ENCODE data around the gene IFI35. TPM values are rescaled to one million over a fixed set of nuclear protein-coding genes. Genes with fewer than 3 reads are reported as not detected.
"Not testable (repeated sequence)": the region's sequence is repeated elsewhere in the genome, so short reads cannot be mapped to it uniquely, and the experiment has no call there.

Gene IFI35
- total and polyA plus RNA-seq, 2 donors (not counting 1 experiment from before 2014, with no cell fraction given), result 34.5 to 52.0 TPM

- no peaks in the 10 kb centered on the region for H3K27me3 ChIP-seq (ENCODE audit: control insufficient read depth, insufficient read depth, low read length)
- H3K79me2 ChIP-seq (ENCODE audit: control insufficient read depth, insufficient read depth, low read length), result no peaks in the 10 kb centered on the region
- H2AFZ ChIP-seq (ENCODE audit: low read length), result no peak overlapping the region
- no peak for DNase-seq (ENCODE audit: low read depth in 2 of 2)
- no peaks in the 10 kb centered on the region for H4K20me1 ChIP-seq (ENCODE audit: control insufficient read depth, extremely low read depth, insufficient read depth, low read length)
- TF ChIP-seq EZH2 (IDR thresholded peaks at IDR 0.05; ENCODE audit: low read length, missing control alignments), result no peak
- no peak for TF ChIP-seq CTCF (conservative IDR thresholded peaks at IDR 0.05 in 1 of 2, IDR thresholded peaks at IDR 0.05 in 1 of 2; ENCODE audit: low read depth in 1 of 2, low read length in 2 of 2)
- no peak overlapping the region for H3K9ac ChIP-seq (ENCODE audit: insufficient read depth, low read length)
- peaks cover 7% of the 10 kb centered on the region for H3K4me1 ChIP-seq (ENCODE audit: control insufficient read depth, extremely low read depth, insufficient read depth, low read length)
- no peak overlapping the region for H3K4me3 ChIP-seq (replicated peaks in 1 of 4; ENCODE audit: control extremely low read depth in 1 of 4, insufficient read depth in 1 of 4, low read depth in 3 of 4, low read length in 4 of 4)
- H3K36me3 ChIP-seq (ENCODE audit: control insufficient read depth, insufficient read depth, low read length), result peaks cover 10% of the 10 kb centered on the region
- no peak overlapping the region for H3K4me2 ChIP-seq (ENCODE audit: extremely low read depth, insufficient read depth, low read length)
- H3K27ac ChIP-seq (ENCODE audit: insufficient read depth, low read length), result no peak overlapping the region
- no peaks in the 10 kb centered on the region for H3K9me3 ChIP-seq (ENCODE audit: control insufficient read depth, insufficient read depth, low read depth, low read length)
Observed at GRCh38 chr17:42991471-42991870, 15.1 kb upstream of the IFI35 start.

GRCh38 chr17:42992872-42993271 is 13.7 kb upstream of the IFI35 start:
- Histone ChIP-seq H3K79me2 (ENCODE audit: control insufficient read depth, insufficient read depth, low read length) (no peaks in the 10 kb centered on the region), H3K9me3 (ENCODE audit: control insufficient read depth, insufficient read depth, low read depth, low read length) (no peaks in the 10 kb centered on the region), H3K9ac (ENCODE audit: insufficient read depth, low read length) (no peak overlapping the region), H3K4me3 (replicated peaks in 1 of 4; ENCODE audit: control extremely low read depth in 1 of 4, insufficient read depth in 1 of 4, low read depth in 3 of 4, low read length in 4 of 4) (no peak overlapping the region), H3K27ac (ENCODE audit: insufficient read depth, low read length) (no peak overlapping the region), H3K36me3 (ENCODE audit: control insufficient read depth, insufficient read depth, low read length) (peaks cover 10% of the 10 kb centered on the region), H3K4me2 (ENCODE audit: extremely low read depth, insufficient read depth, low read length) (no peak overlapping the region), H2AFZ (ENCODE audit: low read length) (no peak overlapping the region), H3K4me1 (ENCODE audit: control insufficient read depth, extremely low read depth, insufficient read depth, low read length) (peaks cover 12% of the 10 kb centered on the region), H4K20me1 (ENCODE audit: control insufficient read depth, extremely low read depth, insufficient read depth, low read length) (no peaks in the 10 kb centered on the region), H3K27me3 (ENCODE audit: control insufficient read depth, insufficient read depth, low read length) (no peaks in the 10 kb centered on the region)
- TF ChIP-seq EZH2 (IDR thresholded peaks at IDR 0.05; ENCODE audit: low read length, missing control alignments) (no peak), CTCF (conservative IDR thresholded peaks at IDR 0.05 in 1 of 2, IDR thresholded peaks at IDR 0.05 in 1 of 2; ENCODE audit: low read depth in 1 of 2, low read length in 2 of 2) (no peak)
- DNase-seq (ENCODE audit: low read depth in 2 of 2), result no peak

DNA sequence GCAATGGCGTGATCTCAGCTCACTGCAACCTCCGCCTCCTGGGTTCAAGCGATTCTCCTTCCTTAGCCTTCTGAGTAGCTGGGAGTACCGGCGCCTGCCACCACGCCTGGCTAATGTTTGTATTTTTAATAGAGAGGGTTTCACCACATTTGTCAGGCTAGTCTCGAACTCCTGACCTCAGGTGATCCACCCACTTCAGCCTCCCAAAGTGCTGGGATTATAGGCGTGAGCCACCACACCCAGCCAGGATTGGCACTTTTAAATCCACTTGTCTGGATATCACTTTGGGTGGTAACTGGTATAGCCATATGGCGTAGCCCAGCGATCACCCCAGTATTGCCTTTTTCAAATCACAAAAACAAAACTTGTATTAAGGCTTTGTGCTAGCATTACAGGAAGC is 12.7 kb upstream of the IFI35 start:
- H2AFZ ChIP-seq (ENCODE audit: low read length); H3K4me3 ChIP-seq (replicated peaks in 1 of 4; ENCODE audit: control extremely low read depth in 1 of 4, insufficient read depth in 1 of 4, low read depth in 3 of 4, low read length in 4 of 4); H4K20me1 ChIP-seq (ENCODE audit: control insufficient read depth, extremely low read depth, insufficient read depth, low read length); H3K27ac ChIP-seq (ENCODE audit: insufficient read depth, low read length); H3K9ac ChIP-seq (ENCODE audit: insufficient read depth, low read length); H3K36me3 ChIP-seq (ENCODE audit: control insufficient read depth, insufficient read depth, low read length); H3K79me2 ChIP-seq (ENCODE audit: control insufficient read depth, insufficient read depth, low read length); H3K9me3 ChIP-seq (ENCODE audit: control insufficient read depth, insufficient read depth, low read depth, low read length); H3K27me3 ChIP-seq (ENCODE audit: control insufficient read depth, insufficient read depth, low read length); H3K4me2 ChIP-seq (ENCODE audit: extremely low read depth, insufficient read depth, low read length); DNase-seq (ENCODE audit: low read depth in 2 of 2): not testable (repeated sequence)
- peaks cover 12% of the 10 kb centered on the region for H3K4me1 ChIP-seq (ENCODE audit: control insufficient read depth, extremely low read depth, insufficient read depth, low read length)

Measured in fibroblast of lung (primary cell).